Liver (tissue), 9 donors: ENCODE measurements around the gene ZNF92. TPM values are rescaled to one million over a fixed set of nuclear protein-coding genes. Genes with fewer than 3 reads are reported as not detected.

Experiments
- DNase-seq: peaks from one replicate; pipeline ENCODE4 v3.0.0-alpha.2; 2017; ENCODE audit warnings: low spot score
- H3K27ac ChIP-seq, 2 donors: one replicate each; pipeline ENCODE4 v1.7.0; 2013; ENCODE audit warnings: inconsistent platforms in 2 of 2, low read length in 2 of 2, control low read depth in 1 of 2, low read depth in 1 of 2, mild to moderate bottlenecking in 1 of 2
- H3K27me3 ChIP-seq, 4 donors: one replicate each; pipeline versions ENCODE4 v1.6.1 to v1.7.0; 2013; ENCODE audit warnings: low read length in 3 of 4, inconsistent platforms in 1 of 4, mild to moderate bottlenecking in 1 of 4, moderate library complexity in 1 of 4; ENCODE audit not compliant: control insufficient read depth in 4 of 4, insufficient read depth in 4 of 4
- H3K36me3 ChIP-seq, 4 donors: one replicate each; pipeline versions ENCODE4 v1.6.1 to v1.7.0; 2013; ENCODE audit warnings: low read length in 3 of 4, mild to moderate bottlenecking in 3 of 4, low read depth in 1 of 4, moderate library complexity in 1 of 4; ENCODE audit not compliant: control insufficient read depth in 4 of 4, insufficient read depth in 3 of 4
- H3K4me1 ChIP-seq, 4 donors: one replicate each; pipeline versions ENCODE4 v1.6.1 to v1.7.0; 2013; ENCODE audit warnings: low read length in 3 of 4, mild to moderate bottlenecking in 3 of 4, moderate library complexity in 1 of 4; ENCODE audit not compliant: control insufficient read depth in 4 of 4, insufficient read depth in 4 of 4
- H3K4me3 ChIP-seq, 3 donors: one replicate each; pipeline versions ENCODE4 v1.6.1 to v1.7.0; 2013; ENCODE audit warnings: low read length in 3 of 3, control low read depth in 1 of 3, low read depth in 1 of 3, mild to moderate bottlenecking in 1 of 3
- H3K9ac ChIP-seq, 2 donors: one replicate each; pipeline ENCODE4 v1.7.0; 2013; ENCODE audit warnings: low read length in 2 of 2, mild to moderate bottlenecking in 2 of 2, moderate library complexity in 2 of 2, control low read depth in 1 of 2, low read depth in 1 of 2
- H3K9me3 ChIP-seq, 4 donors: one replicate each; pipeline versions ENCODE4 v1.6.1 to v1.7.0; 2013; ENCODE audit warnings: low read length in 3 of 4; ENCODE audit not compliant: control insufficient read depth in 4 of 4
- EGR1 ChIP-seq, 2 donors: IDR thresholded peaks; 2 replicates each; pipeline ENCODE4 v1.6.1; 2016 to 2018; ENCODE audit warnings: antibody characterized with exemption in 2 of 2, low read depth in 2 of 2
- FOXA1 ChIP-seq: IDR thresholded peaks from 2 replicates; pipeline ENCODE4 v1.6.1; 2016; ENCODE audit warnings: antibody characterized with exemption
- FOXA2 ChIP-seq: IDR thresholded peaks from 2 replicates; pipeline ENCODE4 v1.6.1; 2016; ENCODE audit warnings: antibody characterized with exemption
- GABPA ChIP-seq, 2 donors: IDR thresholded peaks in 1 of 2; conservative IDR thresholded peaks in 1 of 2; 2 replicates each; pipeline ENCODE4 v1.6.1; 2016; ENCODE audit warnings: antibody characterized with exemption in 2 of 2, mild to moderate bottlenecking in 1 of 2, moderate library complexity in 1 of 2
- HNF4A ChIP-seq, 2 donors: conservative IDR thresholded peaks; 2 replicates each; pipeline ENCODE4 v1.6.1; 2016; ENCODE audit warnings: antibody characterized with exemption in 2 of 2, mild to moderate bottlenecking in 2 of 2
- HNF4G ChIP-seq: IDR thresholded peaks from 2 replicates; pipeline ENCODE4 v1.6.1; 2016; ENCODE audit warnings: antibody characterized with exemption
- JUND ChIP-seq, 2 donors: IDR thresholded peaks; 2 replicates each; pipeline ENCODE4 v1.6.1; 2016; ENCODE audit warnings: antibody characterized with exemption in 2 of 2
- NR2F2 ChIP-seq: IDR thresholded peaks from 2 replicates; pipeline ENCODE4 v1.6.1; 2016; ENCODE audit warnings: antibody characterized with exemption
- RAD21 ChIP-seq, 2 donors: IDR thresholded peaks; 2 replicates each; pipeline ENCODE4 v1.6.1; 2016; ENCODE audit warnings: antibody characterized with exemption in 2 of 2, mild to moderate bottlenecking in 2 of 2
- RXRA ChIP-seq, 2 donors: IDR thresholded peaks; 2 replicates each; pipeline ENCODE4 v1.6.1; 2017 to 2018; ENCODE audit warnings: antibody characterized with exemption in 2 of 2, mild to moderate bottlenecking in 1 of 2
- SP1 ChIP-seq: IDR thresholded peaks from 2 replicates; pipeline ENCODE4 v1.6.1; 2018; ENCODE audit warnings: antibody characterized with exemption, mild to moderate bottlenecking
- TAF1 ChIP-seq: conservative IDR thresholded peaks from 2 replicates; pipeline ENCODE4 v1.6.1; 2016; ENCODE audit warnings: antibody characterized with exemption, mild to moderate bottlenecking
- YY1 ChIP-seq: IDR thresholded peaks from 2 replicates; pipeline ENCODE4 v1.6.1; 2016; ENCODE audit warnings: antibody characterized with exemption, mild to moderate bottlenecking
- WGBS: extraction: QIAGEN DNeasy Blood & Tissue Kit; methylation state at CpG from one replicate; pipeline ENCODE4 v1.1.7; 2013; 5-methylcytosine and 5-hydroxymethylcytosine counted together
- polyA plus RNA-seq, 2 donors: library from polyadenylated mRNA; stranded (reverse) in 1 of 2; unstranded in 1 of 2; fragments of 200-250 nt in 1 of 2; fragments of >200 nt in 1 of 2; fragmentation: Nextera tagmentation in 1 of 2; extraction: Ambion mirVana in 1 of 2; gene quantifications; one replicate each; pipeline versions ENCODE4 v1.2.1 to v1.2.3, GENCODE V29; 2013 to 2015
- total RNA-seq, 2 donors: library from RNA; depleted of rRNA; stranded (reverse); fragments of >200 nt; gene quantifications; one replicate each; pipeline ENCODE4 v1.2.3, GENCODE V29; 2014
- TF ChIP-seq, protein P1 (sequence below): IDR thresholded peaks from 2 replicates; pipeline ENCODE4 v1.6.1; 2016; ENCODE audit warnings: antibody characterized with exemption
- TF ChIP-seq, protein P2 (sequence below): IDR thresholded peaks from 2 replicates; pipeline ENCODE4 v1.6.1; 2016; ENCODE audit warnings: antibody characterized with exemption
- TF ChIP-seq, protein P3 (sequence below): IDR thresholded peaks from 2 replicates; pipeline ENCODE4 v1.6.1; 2016; ENCODE audit warnings: antibody characterized with exemption
- TF ChIP-seq, protein P4 (sequence below): fragments of 150-350 bp; IDR thresholded peaks from 2 replicates; pipeline ENCODE4 v1.5.1; 2017; ENCODE audit warnings: improper control_type of control experiment, low read depth, low read length; ENCODE audit not compliant: missing input control
- TF ChIP-seq, protein P5 (sequence below): IDR thresholded peaks from 2 replicates; pipeline ENCODE4 v1.6.1; 2016; ENCODE audit warnings: antibody characterized with exemption, mild to moderate bottlenecking
- donor health status: healthy.
- donor health status: healthy.
- donor health status: healthy.
- donor health status: healthy.
- donor health status: healthy.

ZNF92 gene
- total and polyA plus RNA-seq, 4 donors, result 1.6 to 6.5 (median 2.7) TPM

DNA sequence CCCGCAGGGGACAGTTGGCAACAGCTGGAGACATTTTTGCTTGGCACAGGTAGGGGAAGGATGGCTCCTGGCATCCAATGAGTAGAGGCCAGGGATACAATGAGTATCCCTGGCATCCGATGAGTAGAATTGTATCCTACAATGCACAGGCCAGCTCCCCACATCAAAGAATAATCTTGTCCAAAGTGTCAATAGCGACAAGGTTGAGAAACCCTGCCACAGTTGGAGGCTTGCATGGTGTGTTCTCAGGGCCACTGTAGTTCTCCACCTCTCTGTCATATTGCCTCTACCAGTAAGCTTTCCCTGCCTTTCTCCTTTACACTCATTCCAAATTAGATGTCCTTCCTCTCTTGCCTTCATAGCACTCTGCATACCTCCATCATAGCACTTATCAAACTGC is 60.7 kb downstream of the ZNF92 start:
- Histone ChIP-seq H3K4me1 (no peaks in the 10 kb centered on the region), H3K4me3 (no peak overlapping the region), H3K36me3 (no peaks in the 10 kb centered on the region), H3K27ac (no peak overlapping the region), H3K27me3 (no peaks in the 10 kb centered on the region), H3K9ac (no peak overlapping the region), H3K9me3 (no peaks in the 10 kb centered on the region)
- no peak for TF ChIP-seq FOXA2
- TF ChIP-seq FOXA1, result no peak
- no peak for TF ChIP-seq TAF1
- no peak for TF ChIP-seq RAD21 (IDR thresholded peaks at IDR 0.05)
- no peak for TF ChIP-seq NR2F2
- 61% methylated on average over 3 of the region's 3 CpGs for WGBS
- no peak for DNase-seq

DNA sequence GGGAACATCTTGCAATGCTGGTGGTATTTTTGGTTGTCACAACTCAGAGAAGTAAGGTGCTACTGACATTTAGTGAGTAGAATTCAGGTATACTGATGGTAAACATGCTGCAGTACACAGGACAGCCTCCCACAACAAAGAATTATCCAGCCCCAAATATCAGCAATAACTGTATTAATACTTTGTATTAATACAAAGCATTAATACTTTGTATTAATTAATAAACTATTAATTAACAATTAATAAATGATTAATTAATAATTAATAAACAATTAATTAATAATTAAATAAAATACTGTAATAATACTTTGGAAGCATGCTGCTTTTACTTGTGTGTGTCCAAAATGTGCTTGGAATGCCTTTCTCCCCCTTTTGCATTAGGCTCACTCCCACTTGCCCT is 62.5 kb downstream of the ZNF92 start:
- H3K36me3 ChIP-seq, result no peaks in the 10 kb centered on the region
- TF ChIP-seq, protein P1, sequence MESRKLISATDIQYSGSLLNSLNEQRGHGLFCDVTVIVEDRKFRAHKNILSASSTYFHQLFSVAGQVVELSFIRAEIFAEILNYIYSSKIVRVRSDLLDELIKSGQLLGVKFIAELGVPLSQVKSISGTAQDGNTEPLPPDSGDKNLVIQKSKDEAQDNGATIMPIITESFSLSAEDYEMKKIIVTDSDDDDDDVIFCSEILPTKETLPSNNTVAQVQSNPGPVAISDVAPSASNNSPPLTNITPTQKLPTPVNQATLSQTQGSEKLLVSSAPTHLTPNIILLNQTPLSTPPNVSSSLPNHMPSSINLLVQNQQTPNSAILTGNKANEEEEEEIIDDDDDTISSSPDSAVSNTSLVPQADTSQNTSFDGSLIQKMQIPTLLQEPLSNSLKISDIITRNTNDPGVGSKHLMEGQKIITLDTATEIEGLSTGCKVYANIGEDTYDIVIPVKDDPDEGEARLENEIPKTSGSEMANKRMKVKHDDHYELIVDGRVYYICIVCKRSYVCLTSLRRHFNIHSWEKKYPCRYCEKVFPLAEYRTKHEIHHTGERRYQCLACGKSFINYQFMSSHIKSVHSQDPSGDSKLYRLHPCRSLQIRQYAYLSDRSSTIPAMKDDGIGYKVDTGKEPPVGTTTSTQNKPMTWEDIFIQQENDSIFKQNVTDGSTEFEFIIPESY, result no peak
- H3K4me3 ChIP-seq, result no peak overlapping the region
- DNase-seq, result no peak
- H3K9ac ChIP-seq, result no peak overlapping the region
- H3K9me3 ChIP-seq, result no peaks in the 10 kb centered on the region
- no peaks in the 10 kb centered on the region for H3K4me1 ChIP-seq
- H3K27me3 ChIP-seq, result no peaks in the 10 kb centered on the region
- no peak overlapping the region for H3K27ac ChIP-seq

DNA sequence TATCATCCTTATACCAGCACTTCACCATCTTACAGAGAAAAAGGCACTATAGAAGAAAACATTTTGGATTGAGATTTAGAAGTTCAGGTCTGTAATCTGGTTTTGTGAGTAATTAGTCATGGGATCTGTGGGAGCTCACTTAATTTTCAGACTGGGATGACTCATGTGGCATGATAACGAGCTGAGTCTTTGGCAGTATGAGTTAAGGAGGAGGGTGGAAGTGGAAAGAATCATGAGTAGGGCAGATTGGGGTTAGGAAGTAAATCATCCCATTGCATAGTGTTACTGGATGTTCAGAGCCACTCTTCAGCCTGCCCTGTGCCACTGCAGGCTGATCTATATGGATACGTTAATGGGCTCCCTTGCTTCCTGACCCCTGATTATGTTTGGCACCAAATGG is 64.9 kb downstream of the ZNF92 start:
- WGBS, result 70% methylated on average over 2 of the region's 2 CpGs

More for the DNA sequence above, 64.9 kb downstream of the ZNF92 start:
- H3K27me3 ChIP-seq, result no peaks in the 10 kb centered on the region
- H3K4me1 ChIP-seq, result no peaks in the 10 kb centered on the region
- no peak overlapping the region for H3K27ac ChIP-seq
- H3K9ac ChIP-seq, result no peak overlapping the region
- no peaks in the 10 kb centered on the region for H3K9me3 ChIP-seq
- no peak for TF ChIP-seq YY1
- no peak for TF ChIP-seq EGR1 (IDR thresholded peaks at IDR 0.05; ENCODE audit: low read depth in 2 of 2)
- no peak for TF ChIP-seq NR2F2
- TF ChIP-seq JUND (IDR thresholded peaks at IDR 0.05), result no peak
- TF ChIP-seq HNF4A (conservative IDR thresholded peaks at IDR 0.05), result no peak
- no peak for TF ChIP-seq FOXA2
- TF ChIP-seq GABPA (IDR thresholded peaks at IDR 0.05 in 1 of 2, conservative IDR thresholded peaks at IDR 0.05 in 1 of 2), result no peak
- TF ChIP-seq RXRA (IDR thresholded peaks at IDR 0.05), result no peak
- TF ChIP-seq, protein P2, sequence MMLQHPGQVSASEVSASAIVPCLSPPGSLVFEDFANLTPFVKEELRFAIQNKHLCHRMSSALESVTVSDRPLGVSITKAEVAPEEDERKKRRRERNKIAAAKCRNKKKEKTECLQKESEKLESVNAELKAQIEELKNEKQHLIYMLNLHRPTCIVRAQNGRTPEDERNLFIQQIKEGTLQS, result no peak
- TF ChIP-seq RAD21 (IDR thresholded peaks at IDR 0.05), result no peak
- TF ChIP-seq, protein P3, sequence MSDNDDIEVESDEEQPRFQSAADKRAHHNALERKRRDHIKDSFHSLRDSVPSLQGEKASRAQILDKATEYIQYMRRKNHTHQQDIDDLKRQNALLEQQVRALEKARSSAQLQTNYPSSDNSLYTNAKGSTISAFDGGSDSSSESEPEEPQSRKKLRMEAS, result no peak
- TF ChIP-seq TAF1, result no peak
- TF ChIP-seq HNF4G, result no peak
- TF ChIP-seq, protein P1, result no peak
- TF ChIP-seq, protein P4, sequence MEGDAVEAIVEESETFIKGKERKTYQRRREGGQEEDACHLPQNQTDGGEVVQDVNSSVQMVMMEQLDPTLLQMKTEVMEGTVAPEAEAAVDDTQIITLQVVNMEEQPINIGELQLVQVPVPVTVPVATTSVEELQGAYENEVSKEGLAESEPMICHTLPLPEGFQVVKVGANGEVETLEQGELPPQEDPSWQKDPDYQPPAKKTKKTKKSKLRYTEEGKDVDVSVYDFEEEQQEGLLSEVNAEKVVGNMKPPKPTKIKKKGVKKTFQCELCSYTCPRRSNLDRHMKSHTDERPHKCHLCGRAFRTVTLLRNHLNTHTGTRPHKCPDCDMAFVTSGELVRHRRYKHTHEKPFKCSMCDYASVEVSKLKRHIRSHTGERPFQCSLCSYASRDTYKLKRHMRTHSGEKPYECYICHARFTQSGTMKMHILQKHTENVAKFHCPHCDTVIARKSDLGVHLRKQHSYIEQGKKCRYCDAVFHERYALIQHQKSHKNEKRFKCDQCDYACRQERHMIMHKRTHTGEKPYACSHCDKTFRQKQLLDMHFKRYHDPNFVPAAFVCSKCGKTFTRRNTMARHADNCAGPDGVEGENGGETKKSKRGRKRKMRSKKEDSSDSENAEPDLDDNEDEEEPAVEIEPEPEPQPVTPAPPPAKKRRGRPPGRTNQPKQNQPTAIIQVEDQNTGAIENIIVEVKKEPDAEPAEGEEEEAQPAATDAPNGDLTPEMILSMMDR, result no peak
- TF ChIP-seq, protein P5, sequence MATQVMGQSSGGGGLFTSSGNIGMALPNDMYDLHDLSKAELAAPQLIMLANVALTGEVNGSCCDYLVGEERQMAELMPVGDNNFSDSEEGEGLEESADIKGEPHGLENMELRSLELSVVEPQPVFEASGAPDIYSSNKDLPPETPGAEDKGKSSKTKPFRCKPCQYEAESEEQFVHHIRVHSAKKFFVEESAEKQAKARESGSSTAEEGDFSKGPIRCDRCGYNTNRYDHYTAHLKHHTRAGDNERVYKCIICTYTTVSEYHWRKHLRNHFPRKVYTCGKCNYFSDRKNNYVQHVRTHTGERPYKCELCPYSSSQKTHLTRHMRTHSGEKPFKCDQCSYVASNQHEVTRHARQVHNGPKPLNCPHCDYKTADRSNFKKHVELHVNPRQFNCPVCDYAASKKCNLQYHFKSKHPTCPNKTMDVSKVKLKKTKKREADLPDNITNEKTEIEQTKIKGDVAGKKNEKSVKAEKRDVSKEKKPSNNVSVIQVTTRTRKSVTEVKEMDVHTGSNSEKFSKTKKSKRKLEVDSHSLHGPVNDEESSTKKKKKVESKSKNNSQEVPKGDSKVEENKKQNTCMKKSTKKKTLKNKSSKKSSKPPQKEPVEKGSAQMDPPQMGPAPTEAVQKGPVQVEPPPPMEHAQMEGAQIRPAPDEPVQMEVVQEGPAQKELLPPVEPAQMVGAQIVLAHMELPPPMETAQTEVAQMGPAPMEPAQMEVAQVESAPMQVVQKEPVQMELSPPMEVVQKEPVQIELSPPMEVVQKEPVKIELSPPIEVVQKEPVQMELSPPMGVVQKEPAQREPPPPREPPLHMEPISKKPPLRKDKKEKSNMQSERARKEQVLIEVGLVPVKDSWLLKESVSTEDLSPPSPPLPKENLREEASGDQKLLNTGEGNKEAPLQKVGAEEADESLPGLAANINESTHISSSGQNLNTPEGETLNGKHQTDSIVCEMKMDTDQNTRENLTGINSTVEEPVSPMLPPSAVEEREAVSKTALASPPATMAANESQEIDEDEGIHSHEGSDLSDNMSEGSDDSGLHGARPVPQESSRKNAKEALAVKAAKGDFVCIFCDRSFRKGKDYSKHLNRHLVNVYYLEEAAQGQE, result no peak
- no peak for TF ChIP-seq SP1
- no peak for TF ChIP-seq FOXA1
- no peaks in the 10 kb centered on the region for H3K36me3 ChIP-seq
- DNase-seq, result no peak
- no peak overlapping the region for H3K4me3 ChIP-seq
